Transverse colon (tissue), 4 donors: ENCODE measurements around the gene BORCS6. TPM values are rescaled to one million over a fixed set of nuclear protein-coding genes. Genes with fewer than 3 reads are reported as not detected.

ENCODE experiments used
- DNase-seq: peaks from one replicate; pipeline ENCODE4 v3.0.0-alpha.2; 2019
- H3K27ac ChIP-seq, 4 donors: fragments of 200-600 bp; sonication (generic); 2 replicates each; pipeline ENCODE4 v1.5.1; 2016 to 2018; ENCODE audit warnings: inconsistent platforms in 4 of 4
- H3K27me3 ChIP-seq: fragments of 200-600 bp; sonication (generic); 2 replicates; pipeline ENCODE4 v1.5.1; 2017; ENCODE audit warnings: inconsistent platforms
- H3K36me3 ChIP-seq, 4 donors: fragments of 200-600 bp; sonication (generic); 2 replicates each; pipeline ENCODE4 v1.5.1; 2017 to 2019; ENCODE audit warnings: inconsistent platforms in 4 of 4
- H3K4me1 ChIP-seq, 4 donors: fragments of 200-600 bp; sonication (generic); 2 replicates each; pipeline ENCODE4 v1.5.1; 2017 to 2020; ENCODE audit warnings: inconsistent platforms in 4 of 4
- H3K4me3 ChIP-seq, 4 donors: fragments of 200-600 bp; sonication (generic); 1 replicate in 1 of 4; 2 replicates in 3 of 4; pipeline versions ENCODE4 v1.5.1 to v1.6.1; 2017 to 2019; ENCODE audit warnings: inconsistent platforms in 4 of 4
- H3K9me3 ChIP-seq, 2 donors: fragments of 200-600 bp; sonication (generic); 2 replicates each; pipeline ENCODE4 v1.5.1; 2017 to 2019; ENCODE audit warnings: inconsistent platforms in 2 of 2
- EP300 ChIP-seq: sonication (generic); formaldehyde crosslinking; IDR thresholded peaks from one replicate; pipeline ENCODE4 v1.6.1; 2017; ENCODE audit warnings: antibody characterized with exemption, low read depth
- POLR2A ChIP-seq: fragments of 450-650 bp; IDR thresholded peaks from one replicate; pipeline ENCODE4 v1.6.1; 2016; ENCODE audit warnings: antibody characterized with exemption, mild to moderate bottlenecking, moderate library complexity
- POLR2AphosphoS5 ChIP-seq, 3 donors: sonication (generic); formaldehyde crosslinking; IDR thresholded peaks; one replicate each; pipeline ENCODE4 v1.6.1; 2016; ENCODE audit warnings: antibody characterized with exemption in 3 of 3
- WGBS, 2 donors: methylation state at CpG; one replicate each; pipeline ENCODE4 v1.1.5; 2018; ENCODE audit warnings: low coverage in 1 of 2; 5-methylcytosine and 5-hydroxymethylcytosine counted together
- in situ Hi-C, 4 donors: fragments of 200-750 bp; cut with MboI; loops; one replicate each; pipeline versions ENCODE4 v1.15.0 to v1.15.1; 2017; ENCODE audit warnings: low sequenced_read_pairs in 3 of 4, low pct_ligation_motif_present in 1 of 4, low pct_unique_long_range_greater_than_20kb in 1 of 4
- intact Hi-C: fragments of 100-400 bp; cut with DNase I; formaldehyde crosslinking; loops from one replicate; pipeline ENCODE4 v1.15.1; 2023; ENCODE audit warnings: low total_unique reads
- total RNA-seq, 4 donors: library from RNA; depleted of rRNA; stranded (reverse); fragments of >200 nt; gene quantifications; one replicate each; pipeline ENCODE4 v1.1.0, GENCODE V29; 2016
- TF ChIP-seq, protein P1 (sequence below), 5 experiments: fragments of 200-600 bp in 3 of 5; fragments of 450-650 bp in 2 of 5; sonication (generic) in 3 of 5; IDR thresholded peaks; 1 replicate in 2 of 5; 2 replicates in 3 of 5; pipeline ENCODE4 v1.5.1; 2016 to 2017; ENCODE audit warnings: antibody characterized with exemption in 5 of 5, inconsistent platforms in 3 of 5, mild to moderate bottlenecking in 2 of 5, moderate library complexity in 1 of 5

Gene BORCS6
- total RNA-seq, 4 donors from 2014 or later, result 3.2 to 17.1 (median 12.7) TPM

GRCh38 chr17:8154608-8155155, 35.3 kb downstream of the BORCS6 start:
- in situ Hi-C loops, result no loop called here
- Histone ChIP-seq H3K4me3 (peak overlapping the region; percentile 69 to 94 (median 84)), H3K27me3 (no peaks in the 10 kb centered on the region), H3K27ac (peak overlapping the region; percentile 95 to 100 (median 99)), H3K4me1 (peaks cover 14 to 67% (median 48%) of the 10 kb centered on the region in 4 donors), H3K36me3 (peaks cover 0 to 9% (median 4%) of the 10 kb centered on the region in 4 donors), H3K9me3 (no peaks in the 10 kb centered on the region)
- TF ChIP-seq, protein P1, sequence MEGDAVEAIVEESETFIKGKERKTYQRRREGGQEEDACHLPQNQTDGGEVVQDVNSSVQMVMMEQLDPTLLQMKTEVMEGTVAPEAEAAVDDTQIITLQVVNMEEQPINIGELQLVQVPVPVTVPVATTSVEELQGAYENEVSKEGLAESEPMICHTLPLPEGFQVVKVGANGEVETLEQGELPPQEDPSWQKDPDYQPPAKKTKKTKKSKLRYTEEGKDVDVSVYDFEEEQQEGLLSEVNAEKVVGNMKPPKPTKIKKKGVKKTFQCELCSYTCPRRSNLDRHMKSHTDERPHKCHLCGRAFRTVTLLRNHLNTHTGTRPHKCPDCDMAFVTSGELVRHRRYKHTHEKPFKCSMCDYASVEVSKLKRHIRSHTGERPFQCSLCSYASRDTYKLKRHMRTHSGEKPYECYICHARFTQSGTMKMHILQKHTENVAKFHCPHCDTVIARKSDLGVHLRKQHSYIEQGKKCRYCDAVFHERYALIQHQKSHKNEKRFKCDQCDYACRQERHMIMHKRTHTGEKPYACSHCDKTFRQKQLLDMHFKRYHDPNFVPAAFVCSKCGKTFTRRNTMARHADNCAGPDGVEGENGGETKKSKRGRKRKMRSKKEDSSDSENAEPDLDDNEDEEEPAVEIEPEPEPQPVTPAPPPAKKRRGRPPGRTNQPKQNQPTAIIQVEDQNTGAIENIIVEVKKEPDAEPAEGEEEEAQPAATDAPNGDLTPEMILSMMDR (IDR thresholded peaks at IDR 0.05), result no peak
- no peak for TF ChIP-seq POLR2AphosphoS5 (IDR thresholded peaks at IDR 0.05)
- TF ChIP-seq POLR2A, result no peak
- TF ChIP-seq EP300, result no peak
- 37 to 44% methylated on average over 2 to 11 of the region's 11 CpGs for WGBS, 2 donors
- DNase-seq, result no peak
- intact Hi-C loops, result no loop called here

- DNase-seq, result peak; percentile 99
- H3K27ac ChIP-seq, result peak overlapping the region; percentile 95 to 100 (median 99)
- peaks cover 0 to 15% (median 10%) of the 10 kb centered on the region in 4 donors for H3K36me3 ChIP-seq
- H3K4me3 ChIP-seq, result peak overlapping the region; percentile 20 to 92 (median 72)
- H3K27me3 ChIP-seq, result no peaks in the 10 kb centered on the region
- peak; percentile 100 for TF ChIP-seq EP300
- TF ChIP-seq POLR2A, result peak; percentile 76
- TF ChIP-seq POLR2AphosphoS5 (IDR thresholded peaks at IDR 0.05), result peak; percentile 97 to 99 (median 98)
- TF ChIP-seq, protein P1 (IDR thresholded peaks at IDR 0.05), result peak in 1 of 5 experiments; percentile 3
- intact Hi-C loops (no loop called here), in situ Hi-C loops (no loop called here)
- H3K4me1 ChIP-seq, result peaks cover 14 to 63% (median 47%) of the 10 kb centered on the region in 4 donors
- WGBS, 2 donors, result 6% methylated on average over 22 of the region's 22 CpGs; no CpG with 5 or more reads in 1 of the 2 donors
- H3K9me3 ChIP-seq, result no peaks in the 10 kb centered on the region
Measured at GRCh38 chr17:8153957-8154607, 35.9 kb downstream of the BORCS6 start.

- Histone ChIP-seq H3K9me3 (no peaks in the 10 kb centered on the region), H3K4me3 (peak overlapping the region; percentile 20 to 92 (median 24)), H3K4me1 (peaks cover 13 to 58% (median 44%) of the 10 kb centered on the region in 4 donors), H3K36me3 (peaks cover 0 to 20% (median 13%) of the 10 kb centered on the region in 4 donors), H3K27me3 (no peaks in the 10 kb centered on the region), H3K27ac (peak overlapping the region; percentile 95 to 100 (median 99))
- in situ Hi-C loops (no loop called here), intact Hi-C loops (no loop called here)
- peak; percentile 85 to 91 (median 86) for TF ChIP-seq POLR2AphosphoS5 (IDR thresholded peaks at IDR 0.05)
- no peak for TF ChIP-seq POLR2A
- WGBS, 2 donors, result 8 to 27% methylated on average over 8 to 13 of the region's 13 CpGs
- peak; percentile 85 for DNase-seq
Measured at GRCh38 chr17:8153525-8153956, 36.4 kb downstream of the BORCS6 start.

DNA sequence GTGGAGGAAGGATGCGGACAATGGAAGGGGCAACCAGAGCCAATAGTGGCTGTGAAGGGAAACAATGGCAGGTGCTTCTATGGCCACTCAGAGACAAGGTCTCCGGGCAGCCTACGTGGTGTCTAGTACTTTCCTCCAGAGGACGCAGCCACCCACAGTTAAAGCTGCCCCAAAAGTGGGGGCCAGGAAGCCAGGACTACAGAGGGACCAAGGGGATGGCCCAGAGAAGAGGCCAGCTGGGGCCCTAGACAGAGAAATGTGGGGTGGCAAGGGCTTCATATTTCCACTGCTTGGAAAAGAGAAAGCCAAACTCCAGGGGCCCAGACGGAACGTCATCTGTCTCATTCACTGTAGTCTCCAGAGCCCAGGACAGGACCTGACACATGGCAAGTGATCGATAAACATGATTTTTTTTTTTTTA, 36.9 kb downstream of the BORCS6 start:
- Histone ChIP-seq H3K4me1 (peaks cover 10 to 53% (median 41%) of the 10 kb centered on the region in 4 donors), H3K4me3 (peak overlapping the region in 3 of 4 donors; percentile 5 to 92 (median 49)), H3K27ac (peak overlapping the region; percentile 95 to 100 (median 99)), H3K9me3 (no peaks in the 10 kb centered on the region), H3K36me3 (peaks cover 0 to 26% (median 15%) of the 10 kb centered on the region in 4 donors), H3K27me3 (no peaks in the 10 kb centered on the region)
- 67 to 72% methylated on average over 5 to 7 of the region's 7 CpGs for WGBS, 2 donors
- no peak for DNase-seq
- TF ChIP-seq, protein P1 (IDR thresholded peaks at IDR 0.05), result no peak
- TF ChIP-seq POLR2AphosphoS5 (IDR thresholded peaks at IDR 0.05) (no peak), EP300 (no peak), POLR2A (no peak)
- in situ Hi-C loops (no loop called here), intact Hi-C loops (no loop called here)
